D341Med (cell line): ENCODE data around the gene TCEA2.
A peak's percentile ranks its signal among the peaks of the same experiment; 100 is the strongest.
"Not testable (repeated sequence)": the region's sequence is repeated elsewhere in the genome, so short reads cannot be mapped to it uniquely, and the experiment has no call there.

Experiments used
- DNase-seq: peaks from one replicate; pipeline ENCODE4 v3.0.0; 2012; ENCODE audit warnings: low spot score

TCEA2 gene

GRCh38 chr20:64108731-64109681, 46.0 kb downstream of the TCEA2 start:
- DNase-seq = no peak

GRCh38 chr20:64109831-64110391, 46.9 kb downstream of the TCEA2 start:
- no peak for DNase-seq

- DNase-seq = no peak
These were observed 47.5 kb downstream of the TCEA2 start for GRCh38 chr20:64110411-64111068.

- peak; percentile 77 for DNase-seq
These were observed 49.0 kb downstream of the TCEA2 start for GRCh38 chr20:64111841-64112641.

- no peak for DNase-seq
These were observed 49.9 kb downstream of the TCEA2 start for GRCh38 chr20:64112691-64113443.

GRCh38 chr20:64113444-64113775, 50.4 kb downstream of the TCEA2 start:
- DNase-seq = no peak

- no peak for DNase-seq
These were observed 50.9 kb downstream of the TCEA2 start for GRCh38 chr20:64113796-64114355.

- no peak for DNase-seq
These were observed 51.5 kb downstream of the TCEA2 start for GRCh38 chr20:64114356-64114971.

GRCh38 chr20:64115171-64115911, 52.3 kb downstream of the TCEA2 start:
- DNase-seq = no peak

- DNase-seq = no peak
These were observed 53.0 kb downstream of the TCEA2 start for GRCh38 chr20:64116016-64116415.

GRCh38 chr20:64116541-64117431, 53.8 kb downstream of the TCEA2 start:
- DNase-seq = no peak

- not testable (repeated sequence) for DNase-seq
These were observed 54.4 kb downstream of the TCEA2 start for GRCh38 chr20:64117432-64117777.

- DNase-seq = no peak
These were observed 56.3 kb downstream of the TCEA2 start for GRCh38 chr20:64119301-64119680.

- DNase-seq = no peak
These were observed 56.8 kb downstream of the TCEA2 start for GRCh38 chr20:64119681-64120341.

- DNase-seq = no peak
These were observed 58.6 kb downstream of the TCEA2 start for GRCh38 chr20:64121586-64121985.
